Measurements from ENCODE around the gene GLIPR1L1.

Gene GLIPR1L1

GRCh38 chr12:75349946-75350345 is 15.5 kb downstream of the GLIPR1L1 start:
- no peak overlapping the region for H3K4me3 ChIP-seq (ENCODE audit: low read depth, low read length)

DNA sequence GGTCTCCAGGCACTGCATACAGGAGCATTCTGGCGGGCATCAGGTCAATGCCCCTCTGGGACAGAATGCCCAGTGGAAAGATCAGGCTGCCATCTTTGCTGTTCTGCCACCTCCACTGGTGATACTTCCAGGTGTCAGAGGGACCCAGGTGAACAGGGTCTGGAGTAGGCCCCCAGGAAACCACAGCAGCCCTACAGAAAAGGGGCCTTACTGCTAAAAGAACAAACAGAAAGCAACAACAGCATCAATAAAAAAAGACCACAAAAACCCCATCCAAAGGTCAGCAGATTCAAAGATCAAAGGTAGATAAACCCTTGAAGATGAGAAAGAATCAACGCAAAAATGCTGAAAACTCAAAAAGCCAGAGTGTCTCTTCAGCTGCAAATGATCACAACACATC is 15.9 kb downstream of the GLIPR1L1 start:
- no peak overlapping the region for H3K4me3 ChIP-seq (ENCODE audit: low read depth, low read length)

GRCh38 chr12:75354011-75354410 is 19.5 kb downstream of the GLIPR1L1 start:
- H3K4me3 ChIP-seq (ENCODE audit: low read depth, low read length), result no peak overlapping the region

DNA sequence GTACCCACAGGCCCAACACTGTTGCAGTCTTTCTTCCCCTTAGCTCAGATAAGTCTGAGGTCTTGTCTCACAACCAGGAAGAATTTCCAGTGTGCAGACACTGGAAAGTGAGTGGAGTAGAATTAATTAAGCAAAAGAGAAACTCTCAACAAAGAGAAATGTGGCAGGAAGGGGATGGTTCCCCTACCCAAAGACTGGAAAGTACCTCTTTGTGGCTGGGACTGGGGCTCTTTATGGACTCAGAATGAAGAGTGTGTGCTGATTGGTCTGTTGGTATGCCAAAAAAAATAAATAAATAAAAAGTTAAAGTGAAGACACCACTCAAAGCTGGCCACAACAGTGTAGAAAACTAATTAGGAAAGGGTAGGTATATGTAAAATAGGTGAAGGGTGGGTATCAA is 26.4 kb downstream of the GLIPR1L1 start:
- H3K4me3 ChIP-seq (ENCODE audit: low read depth, low read length), result no peak overlapping the region

GRCh38 chr12:75361408-75361807 is 26.9 kb downstream of the GLIPR1L1 start:
- H3K4me3 ChIP-seq (ENCODE audit: low read depth, low read length), result no peak overlapping the region

DNA sequence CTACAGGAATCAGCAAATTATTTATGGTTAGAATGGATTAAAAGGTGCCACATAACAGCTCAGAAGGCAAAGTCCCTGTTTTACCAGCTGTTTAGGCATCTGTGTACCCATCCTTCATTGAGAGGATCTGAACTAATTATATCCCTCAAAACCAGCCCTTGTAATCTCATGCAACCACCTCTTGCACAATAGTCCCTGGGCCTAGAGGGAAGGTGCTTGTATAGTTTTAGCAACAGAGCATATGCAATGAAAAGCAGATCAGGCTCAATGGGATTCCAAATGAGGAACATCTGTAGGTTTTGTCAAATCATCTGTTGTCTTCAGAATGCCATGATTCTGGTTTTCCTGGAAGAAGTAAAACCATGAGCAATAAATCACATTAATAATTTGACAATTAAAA is 30.4 kb downstream of the GLIPR1L1 start:
- H3K4me3 ChIP-seq (ENCODE audit: low read depth, low read length), result no peak overlapping the region

DNA sequence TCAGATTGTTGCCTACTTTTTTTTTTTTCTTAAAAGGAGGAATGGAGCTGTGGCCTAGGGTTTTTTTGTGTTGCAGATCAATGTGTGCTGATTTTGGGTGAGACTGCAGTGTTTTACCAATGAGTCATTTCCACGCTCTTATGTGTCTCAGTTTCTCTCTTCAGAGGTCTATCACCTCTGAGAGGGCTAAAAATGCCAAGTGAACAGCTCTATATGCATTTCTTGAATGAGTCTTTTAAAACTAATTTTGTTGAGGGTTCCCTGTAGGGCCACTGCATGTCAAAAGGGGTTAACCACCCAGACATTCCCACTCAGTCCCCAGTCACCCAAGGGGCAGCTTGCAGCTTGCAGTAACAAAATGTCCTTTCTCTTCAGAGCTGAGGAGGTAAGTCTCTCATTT is 32.2 kb downstream of the GLIPR1L1 start:
- no peak overlapping the region for H3K4me3 ChIP-seq (ENCODE audit: low read depth, low read length)

DNA sequence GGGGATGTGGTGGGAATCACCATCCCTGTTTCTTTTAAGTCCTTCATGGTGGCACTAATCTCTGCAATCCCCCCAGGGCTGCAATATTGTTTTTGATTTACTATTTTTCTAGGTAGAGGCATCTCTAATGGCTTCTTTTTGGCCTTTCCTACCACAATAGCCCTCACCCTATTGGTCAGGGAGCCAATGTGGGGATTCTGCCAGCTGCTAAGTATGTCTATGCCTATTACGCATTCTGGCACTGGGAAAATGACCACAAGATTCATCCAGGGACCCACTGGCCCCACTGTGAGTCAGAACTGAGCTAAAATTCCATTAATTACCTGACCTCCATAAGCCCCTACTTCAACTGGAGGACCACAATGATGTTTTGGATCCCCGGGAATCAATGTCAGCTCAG is 40.5 kb downstream of the GLIPR1L1 start:
- no peak overlapping the region for H3K4me3 ChIP-seq (ENCODE audit: low read depth, low read length)

- H3K4me3 ChIP-seq (ENCODE audit: low read depth, low read length), result no peak overlapping the region
These were observed 43.9 kb downstream of the GLIPR1L1 start for GRCh38 chr12:75378354-75378753.

DNA sequence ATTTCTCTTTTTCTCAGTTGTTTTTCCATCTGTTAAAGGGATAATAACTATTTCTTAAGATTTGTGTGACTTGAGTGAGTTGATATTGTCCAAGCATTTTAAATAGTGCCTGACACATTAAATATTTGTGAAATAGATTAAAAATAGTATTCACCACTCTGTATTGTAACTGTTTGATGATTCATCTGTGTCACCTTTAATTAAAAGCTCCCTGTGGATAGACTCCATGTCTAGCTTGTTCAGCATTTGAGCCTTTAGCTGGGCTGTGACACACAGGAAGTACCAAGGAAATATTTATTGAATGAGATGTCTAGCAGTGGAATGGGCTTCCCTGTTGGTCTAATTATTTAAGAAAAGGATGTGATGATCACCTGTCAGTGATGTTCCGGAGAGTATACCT is 54.6 kb downstream of the GLIPR1L1 start:
- no peak overlapping the region for H3K4me3 ChIP-seq (ENCODE audit: low read depth, low read length)

DNA sequence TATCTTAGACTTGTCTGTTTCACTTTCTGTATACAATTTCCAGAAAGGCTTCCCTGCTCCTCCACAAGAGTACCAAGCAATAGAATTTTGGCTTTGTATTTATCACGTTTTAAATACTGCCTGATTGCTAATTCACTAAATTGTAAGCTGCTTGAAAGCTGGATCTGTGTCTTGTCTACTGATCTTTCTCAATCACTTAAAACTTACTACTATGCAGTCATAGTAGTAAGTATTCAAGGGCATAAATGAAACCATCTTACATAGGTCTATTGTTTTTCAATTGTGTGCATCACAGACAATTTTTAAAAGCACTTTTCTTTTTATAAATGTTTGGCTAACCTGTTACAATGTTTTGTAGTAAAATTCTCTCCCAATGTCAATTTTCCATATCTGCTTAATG is 55.2 kb downstream of the GLIPR1L1 start:
- no peak overlapping the region for H3K4me3 ChIP-seq (ENCODE audit: low read depth, low read length)

GRCh38 chr12:75390156-75390898 is 55.9 kb downstream of the GLIPR1L1 start:
- no peak overlapping the region for H3K4me3 ChIP-seq (ENCODE audit: low read depth, low read length)

DNA sequence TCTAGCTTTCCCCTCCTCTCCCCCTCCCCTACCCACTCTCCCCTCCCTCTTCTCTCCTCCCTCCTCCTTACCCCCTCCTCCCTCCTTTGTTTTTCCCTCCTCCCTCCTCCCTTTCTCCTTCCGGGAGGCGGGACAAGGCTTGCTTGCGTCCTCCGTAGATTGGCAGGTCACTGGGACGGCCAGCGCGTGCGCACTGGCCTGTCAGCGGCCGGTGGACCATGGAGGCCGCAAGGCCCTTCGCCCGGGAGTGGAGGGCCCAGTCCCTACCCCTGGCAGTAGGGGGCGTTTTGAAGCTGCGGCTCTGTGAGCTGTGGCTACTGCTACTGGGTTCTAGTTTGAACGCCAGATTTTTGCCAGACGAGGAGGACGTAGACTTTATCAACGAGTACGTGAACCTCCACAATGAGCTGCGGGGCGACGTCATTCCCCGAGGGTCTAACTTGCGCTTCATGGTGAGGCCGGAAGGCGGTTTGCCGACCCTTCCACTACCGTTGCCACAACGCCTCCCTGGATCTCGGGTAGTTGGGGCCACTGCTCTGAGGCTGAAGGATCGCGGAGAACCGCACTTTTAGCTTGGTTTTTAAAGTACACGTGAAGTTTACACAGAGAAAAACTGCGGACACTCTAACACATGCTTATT is 56.5 kb downstream of the GLIPR1L1 start, which contains the start of gene GLIPR1L2:
Gene GLIPR1L2, plus strand, starts transcription at position 191 of the 640 bp plus-strand sequence. Its CDS starts 28 bp downstream, at position 219.
- peak within 1 kb of the TSS; percentile 58 for H3K4me3 ChIP-seq (ENCODE audit: low read depth, low read length)

DNA sequence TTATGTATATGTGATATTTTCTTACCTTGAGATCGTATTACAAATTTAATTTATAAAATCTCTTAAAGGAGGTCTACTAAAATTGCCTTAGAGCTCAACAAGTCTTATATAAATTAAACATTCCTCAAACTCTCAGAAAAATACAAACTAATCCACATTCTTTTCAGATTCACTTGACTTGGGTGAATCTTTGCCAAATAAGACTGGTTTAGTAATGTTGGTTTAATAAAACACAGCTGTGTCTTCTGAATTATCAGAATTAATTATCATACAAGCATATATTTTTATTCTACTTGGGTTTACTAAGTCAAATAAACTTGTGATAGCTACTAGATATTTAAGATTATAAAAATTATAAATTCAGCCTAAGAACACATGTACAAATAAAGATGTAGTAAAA is 69.8 kb downstream of the GLIPR1L1 start:
- H3K4me3 ChIP-seq (ENCODE audit: low read depth, low read length), result no peak overlapping the region

GRCh38 chr12:75407683-75408082 is 73.2 kb downstream of the GLIPR1L1 start:
- no peak overlapping the region for H3K4me3 ChIP-seq (ENCODE audit: low read depth, low read length)

DNA sequence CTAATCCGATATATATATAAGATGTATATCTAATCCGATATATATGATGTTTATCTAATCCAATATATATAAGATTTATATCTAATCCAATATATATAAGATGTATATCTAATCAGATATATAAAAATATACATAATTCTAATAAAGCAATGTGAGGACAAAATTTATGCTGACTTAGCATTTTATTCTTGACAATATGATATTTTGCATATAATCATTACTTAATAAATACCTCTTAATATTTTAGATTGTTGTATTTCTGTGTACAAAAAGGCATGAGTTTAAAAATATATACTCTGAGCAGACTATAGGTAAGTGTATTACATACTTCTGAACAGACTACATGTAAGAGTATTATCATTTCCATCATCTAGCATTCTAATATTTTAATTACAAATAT is 75.4 kb downstream of the GLIPR1L1 start:
- no peak overlapping the region for H3K4me3 ChIP-seq (ENCODE audit: low read depth, low read length)

- H3K4me3 ChIP-seq (ENCODE audit: low read depth, low read length), result no peak overlapping the region
These were observed 80.2 kb downstream of the GLIPR1L1 start for GRCh38 chr12:75414671-75415070.

- H3K4me3 ChIP-seq (ENCODE audit: low read depth, low read length), result no peak overlapping the region
These were observed 85.4 kb downstream of the GLIPR1L1 start for GRCh38 chr12:75419841-75420240.

All from iPS-11a (cell line).